ENCODE measurements around the gene MOXD1.

Gene MOXD1

DNA sequence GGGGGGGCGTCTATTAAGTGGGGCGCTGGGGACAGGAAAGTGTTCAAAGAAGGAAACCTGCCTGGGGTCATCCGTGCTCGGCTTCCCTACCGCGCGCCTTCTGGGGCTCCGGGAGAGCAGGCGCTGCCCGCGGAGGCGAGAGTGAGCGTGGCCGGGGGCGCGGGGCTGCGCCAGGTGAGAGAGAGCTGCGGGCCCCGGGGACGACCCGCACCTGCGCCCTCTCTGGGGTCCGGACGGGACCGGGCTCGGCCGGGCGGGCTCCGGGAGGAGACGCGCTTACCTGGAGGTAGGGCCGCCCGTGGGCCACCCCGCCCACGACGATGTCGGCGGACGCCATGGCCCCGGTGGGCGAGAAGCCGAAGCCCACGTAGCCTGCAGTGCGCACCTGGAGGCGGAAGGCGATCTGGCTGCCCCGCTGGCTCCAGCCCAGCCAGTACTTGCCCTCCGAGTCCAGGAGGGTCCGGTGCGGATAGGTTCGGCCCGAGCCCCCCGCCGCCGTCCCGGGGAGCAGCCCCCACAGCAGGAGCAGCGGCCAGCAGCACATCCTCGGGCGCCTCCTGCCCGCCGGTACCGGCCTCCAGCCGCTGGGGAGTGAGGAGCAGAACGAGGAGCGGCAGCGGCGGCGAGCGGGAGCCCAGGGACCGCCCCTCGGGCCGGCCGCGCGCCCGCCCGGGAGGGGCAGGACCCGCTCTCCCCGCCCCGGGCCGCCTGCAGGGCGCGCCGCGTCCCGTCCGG is at the start of gene MOXD1:
TSS of gene MOXD1 (minus strand) at position 593 of the 735 bp plus-strand sequence. CDS start at position 544, 49 bp downstream.
- no peak for DNase-seq

DNA sequence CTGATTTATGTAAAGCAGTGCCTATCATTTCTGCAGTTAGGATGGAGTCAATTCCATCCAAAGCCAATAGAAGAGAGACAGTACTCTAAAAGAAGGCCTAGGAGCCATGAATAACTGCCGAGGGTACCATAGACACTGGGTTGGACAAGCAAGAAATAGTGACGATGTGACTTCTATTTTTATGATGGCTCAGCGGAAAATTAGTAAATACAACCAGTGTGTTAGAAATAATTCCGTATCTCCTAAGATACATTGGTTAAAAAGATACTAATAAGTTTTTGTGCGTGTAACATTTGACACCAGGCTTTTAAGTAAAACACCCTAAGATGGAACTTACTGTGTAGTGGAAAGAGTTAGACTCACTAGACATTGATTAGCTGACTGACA is 45.6 kb upstream of the MOXD1 start:
- no peak for DNase-seq

- no peak for DNase-seq
These were observed 45.0 kb upstream of the MOXD1 start for GRCh38 chr6:132446141-132446854.

DNA sequence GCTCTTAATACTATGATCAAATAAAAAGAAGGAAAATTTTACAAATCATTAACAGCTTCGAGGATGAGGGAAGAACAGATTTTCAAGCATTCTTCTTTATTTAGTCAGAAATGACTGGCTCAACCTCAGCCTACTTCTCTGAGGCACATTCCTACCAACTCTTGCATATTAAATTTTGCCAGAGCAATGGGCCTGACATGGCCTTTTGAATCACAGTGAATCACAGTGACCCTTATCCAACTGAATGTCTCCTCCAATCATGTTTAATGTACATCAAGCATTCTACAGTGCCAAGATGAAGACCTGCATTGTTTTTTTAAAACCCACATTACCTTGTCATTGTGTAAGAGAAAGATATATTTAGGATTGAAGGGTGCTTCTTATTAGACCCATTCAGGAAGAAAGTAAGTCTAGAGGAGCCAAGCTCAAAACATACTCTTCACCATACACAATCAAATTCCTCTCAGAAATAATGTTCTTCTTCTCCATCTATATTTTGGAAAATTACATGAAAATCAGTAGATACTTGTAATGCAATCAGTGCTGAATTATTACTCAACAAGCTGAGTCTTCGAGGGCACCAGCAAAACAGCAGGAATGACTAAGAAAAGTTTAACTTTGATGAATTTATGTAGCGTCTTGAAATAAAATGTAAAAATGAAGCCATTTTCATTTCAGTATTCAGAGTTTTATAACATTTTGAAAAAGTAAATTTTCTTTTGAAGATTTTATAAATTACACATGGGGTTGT is 44.1 kb upstream of the MOXD1 start:
- DNase-seq, result no peak

- DNase-seq, result no peak
These were observed 41.9 kb upstream of the MOXD1 start for GRCh38 chr6:132443206-132443605.

- no peak for DNase-seq
These were observed 28.8 kb upstream of the MOXD1 start for GRCh38 chr6:132430110-132430509.

GRCh38 chr6:132425176-132425575 is 23.9 kb upstream of the MOXD1 start:
- no peak for DNase-seq

GRCh38 chr6:132423839-132424238 is 22.6 kb upstream of the MOXD1 start:
- DNase-seq, result no peak

DNA sequence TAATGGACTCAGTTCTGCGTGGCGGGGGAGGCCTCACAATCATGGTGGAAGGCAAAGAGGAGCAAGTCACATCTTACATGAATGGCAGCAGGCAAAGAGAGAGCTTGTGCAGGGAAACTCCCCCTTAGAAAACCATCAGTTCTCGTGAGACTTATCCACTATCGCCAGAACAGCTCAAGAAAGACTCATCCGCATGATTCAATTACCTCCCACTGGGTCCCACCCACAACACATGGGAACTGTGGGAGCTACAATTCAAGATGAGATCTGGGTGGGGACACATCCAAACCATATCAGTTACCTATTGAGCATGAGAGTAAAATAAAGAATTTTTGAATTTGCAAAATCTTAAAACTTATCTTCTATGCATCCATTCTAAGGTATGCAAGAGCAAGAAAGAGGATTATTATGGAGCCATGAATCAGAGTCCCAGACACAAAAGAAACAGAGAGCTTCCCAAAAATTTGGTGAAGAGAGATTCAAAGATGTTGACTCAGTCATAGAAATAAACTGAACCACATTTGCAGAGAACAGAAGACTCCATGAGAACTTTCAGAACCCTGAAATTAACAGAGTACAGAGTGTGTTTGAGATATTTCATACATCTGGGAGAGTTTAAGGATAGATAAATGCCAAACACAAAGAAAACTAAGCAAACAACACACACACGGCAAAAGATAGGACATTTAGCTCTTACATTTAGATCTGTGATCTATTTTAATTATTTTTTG is 17.1 kb upstream of the MOXD1 start:
- DNase-seq, result no peak

GRCh38 chr6:132414761-132415160 is 13.5 kb upstream of the MOXD1 start:
- no peak for DNase-seq

GRCh38 chr6:132414322-132414721 is 13.0 kb upstream of the MOXD1 start:
- DNase-seq, result no peak

DNA sequence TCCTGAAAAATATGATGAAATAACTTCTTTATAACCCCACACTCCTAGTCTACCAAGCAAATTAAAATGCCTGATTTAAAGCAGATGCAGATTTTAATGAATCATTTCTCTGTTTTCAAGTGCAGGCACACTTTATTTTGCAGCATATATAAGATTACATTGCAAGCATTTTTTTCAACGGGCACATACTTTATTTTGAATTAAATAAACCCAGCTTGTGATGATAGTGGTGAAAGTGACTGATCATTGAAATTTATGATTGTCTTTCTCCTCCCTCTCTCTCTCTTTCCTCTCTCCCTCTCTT is 12.2 kb upstream of the MOXD1 start:
- DNase-seq, result no peak

DNA sequence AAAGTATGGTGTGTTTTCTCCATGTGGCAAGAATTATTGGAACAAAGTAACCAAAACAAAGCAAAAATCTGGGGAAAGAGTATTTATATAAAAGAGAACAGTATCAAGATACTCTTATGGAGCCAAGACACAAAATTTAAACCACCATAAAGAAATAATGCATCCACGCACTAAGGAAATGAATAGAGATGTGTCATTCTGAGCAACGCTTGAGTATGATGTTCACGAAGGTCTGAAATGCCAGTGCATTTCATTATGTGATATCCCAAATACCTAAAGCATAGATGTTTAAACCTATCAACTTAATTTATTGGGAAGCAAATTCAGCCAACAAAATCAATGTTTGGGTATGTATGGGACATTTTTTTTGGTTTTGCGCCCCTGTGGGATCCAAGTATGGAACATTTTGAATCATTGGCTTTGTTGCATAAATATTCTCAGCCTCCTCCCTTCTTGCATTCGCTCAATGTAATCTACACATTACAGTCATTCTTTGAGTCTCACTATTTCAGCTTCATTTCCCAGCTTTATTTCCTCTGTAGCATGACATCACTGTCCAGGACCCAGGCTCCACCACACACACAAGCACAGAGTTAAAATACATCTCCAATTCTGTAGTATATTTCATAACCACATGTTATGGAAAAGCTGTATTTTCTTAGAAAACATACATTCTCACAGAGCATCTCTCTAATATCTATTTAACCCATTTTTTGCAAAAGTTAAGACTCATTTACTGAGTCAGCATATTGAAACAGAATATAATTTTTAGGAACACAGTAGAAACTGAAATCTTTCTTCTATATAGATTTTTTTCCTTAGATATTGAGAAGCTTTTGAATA is 11.6 kb upstream of the MOXD1 start:
- DNase-seq, result no peak

- no peak for DNase-seq
These were observed 10.0 kb upstream of the MOXD1 start for GRCh38 chr6:132411296-132411695.

DNA sequence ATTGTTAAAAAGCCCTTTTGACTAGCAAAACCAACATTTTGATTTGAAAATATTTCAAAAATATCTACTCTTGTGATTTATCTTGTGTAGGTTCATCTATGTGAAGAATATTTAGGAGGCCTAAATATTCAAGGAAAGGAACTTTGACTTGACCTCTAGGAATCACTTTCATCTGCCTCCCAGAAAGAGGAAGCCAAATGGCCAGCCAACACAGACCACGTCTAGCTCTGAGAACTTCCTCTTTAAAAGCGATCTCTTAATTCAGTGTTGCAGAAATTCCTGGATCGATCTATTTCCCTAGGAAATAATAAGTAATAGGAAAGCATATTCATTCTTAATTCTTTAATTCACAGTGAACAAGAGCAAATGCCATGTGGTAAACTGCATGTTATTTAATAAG is 9.6 kb upstream of the MOXD1 start:
- DNase-seq, result no peak

DNA sequence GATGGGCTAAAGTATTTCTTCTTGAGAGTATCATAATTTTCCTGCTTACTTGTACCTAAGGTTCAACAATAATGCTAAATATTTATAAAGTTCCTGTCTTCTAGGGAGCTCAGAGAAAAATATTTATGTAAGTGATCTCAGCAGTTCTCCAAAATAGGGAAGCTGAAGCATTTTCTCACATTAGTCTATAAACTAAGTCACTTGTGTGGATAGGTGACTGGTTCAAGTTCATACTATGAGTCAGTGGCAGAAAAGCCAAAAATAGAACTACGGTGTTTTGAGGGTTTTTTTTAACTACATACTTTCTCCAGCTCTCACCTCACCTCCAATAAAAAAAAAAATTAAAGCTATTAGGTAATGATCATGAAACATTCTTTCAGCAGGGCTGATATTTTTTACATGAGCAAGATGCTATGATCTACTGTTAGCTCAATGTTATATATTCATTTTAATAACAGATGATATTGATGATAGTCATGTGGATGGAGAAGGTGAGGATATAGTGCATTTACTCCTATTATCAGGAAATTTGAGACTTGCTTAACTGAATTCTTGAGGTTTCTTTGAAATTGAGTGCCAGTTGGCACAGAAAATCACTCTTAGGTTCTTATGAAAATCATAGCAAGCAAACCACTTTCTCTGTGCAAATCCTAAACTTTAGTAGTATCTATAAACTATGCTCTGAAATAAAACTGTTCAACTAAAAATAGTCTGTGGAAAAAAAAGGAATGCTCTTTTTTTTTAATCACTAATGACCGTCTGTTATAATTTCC is 4.1 kb upstream of the MOXD1 start:
- no peak for DNase-seq

DNA sequence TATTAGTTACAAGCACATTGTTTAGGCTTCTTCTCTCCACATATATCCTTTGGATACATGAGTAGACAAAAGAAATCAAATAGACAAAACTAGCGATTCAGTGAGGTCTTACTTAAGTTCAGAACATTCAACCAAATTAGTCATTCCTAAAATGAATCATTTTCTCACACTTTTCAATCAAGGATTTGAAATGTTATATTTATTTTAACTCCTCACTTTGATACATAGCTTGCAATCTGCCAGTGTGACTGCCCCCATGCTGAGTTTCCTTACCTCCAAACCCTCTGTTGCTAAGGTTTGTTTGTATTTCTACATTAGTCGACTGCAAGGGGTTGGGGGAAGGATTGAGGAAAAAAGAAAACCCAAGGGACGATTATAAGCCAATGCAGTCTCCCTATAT is 3.5 kb upstream of the MOXD1 start:
- DNase-seq, result no peak

DNA sequence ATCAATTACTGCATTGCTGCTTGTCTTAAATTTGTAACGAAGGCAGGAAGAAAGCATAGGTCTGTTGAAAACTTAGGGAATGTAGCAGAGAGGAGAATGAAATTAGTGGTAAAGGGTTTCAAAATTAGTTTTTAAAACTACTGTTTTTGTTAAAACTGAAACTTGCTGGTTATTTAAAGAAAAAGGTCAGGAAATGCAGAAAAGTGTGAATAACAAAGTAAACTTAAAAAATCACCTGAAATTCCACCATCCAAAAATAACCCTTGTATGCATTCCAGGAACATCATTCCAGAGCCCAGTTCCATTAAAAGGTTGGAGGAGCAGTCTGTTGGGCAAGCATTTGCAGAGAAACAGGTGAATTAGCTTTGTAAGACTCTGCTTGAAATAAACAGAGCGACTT is 3.1 kb upstream of the MOXD1 start:
- no peak for DNase-seq

- no peak for DNase-seq
These were observed 477 bp upstream of the MOXD1 start for GRCh38 chr6:132401618-132402285.

DNA sequence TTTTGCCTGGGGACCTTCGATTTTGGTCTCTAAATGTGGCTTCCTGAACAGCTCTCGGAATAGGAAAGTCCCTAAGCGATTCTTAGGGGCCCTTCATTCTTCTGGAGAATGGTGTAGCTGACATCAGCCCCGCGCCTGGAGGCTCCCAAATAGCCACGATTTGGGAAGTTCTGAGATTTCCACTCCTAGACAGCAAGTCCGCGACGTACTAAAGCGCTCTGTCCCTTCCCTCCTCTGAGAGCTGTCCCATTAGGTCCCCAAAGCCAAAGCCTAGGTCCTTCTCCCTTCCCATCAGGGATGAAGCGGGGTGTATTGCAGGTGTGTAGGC is 756 bp downstream of the MOXD1 start:
- DNase-seq, result no peak

- DNase-seq, result no peak
These were observed 1.8 kb downstream of the MOXD1 start for GRCh38 chr6:132399376-132400074.
